NT2/D1 (cell line): ENCODE data around the gene GAGE12G.
"Not testable (repeated sequence)": the region's sequence is repeated elsewhere in the genome, so short reads cannot be mapped to it uniquely, and the experiment has no call there.

ENCODE experiments used
- SUZ12 ChIP-seq: IDR thresholded peaks from 2 replicates; pipeline ENCODE4 v1.6.1; 2011; ENCODE audit not compliant: insufficient read length, insufficient read depth; ENCODE audit errors: extremely low read depth
- YY1 ChIP-seq: IDR thresholded peaks from 2 replicates; pipeline ENCODE4 v1.6.1; 2011; ENCODE audit not compliant: insufficient read length, insufficient read depth
- ZNF274 ChIP-seq: IDR thresholded peaks from 2 replicates; pipeline ENCODE4 v1.6.1; 2011; ENCODE audit warnings: mild to moderate bottlenecking, low read depth, low read length

- TF ChIP-seq YY1, ZNF274, SUZ12: not testable (repeated sequence)
Observed at GRCh38 chrX:49550989-49551388, 19.2 kb upstream of the GAGE12G start, which contains the start of gene GAGE12E.
